Endometrial microvascular endothelial cells (primary cell): ENCODE results near the gene NDUFA7. TPM values are rescaled to one million over a fixed set of nuclear protein-coding genes. Genes with fewer than 3 reads are reported as not detected.
"Not testable (repeated sequence)": the region's sequence is repeated elsewhere in the genome, so short reads cannot be mapped to it uniquely, and the experiment has no call there.

Source experiments
- in situ Hi-C: cut with HindIII; loops from 2 replicates; pipeline ENCODE4 v1.10.0; 2017; ENCODE audit warnings: low sequenced_read_pairs, low pct_unique_long_range_greater_than_20kb; ENCODE audit errors: inconsistent ontology term
- total RNA-seq: library from RNA; depleted of rRNA; stranded (reverse); fragments of >200 nt; gene quantifications from one replicate; pipeline ENCODE4 v1.2.3, GENCODE V29; 2015; ENCODE audit errors: inconsistent ontology term

NDUFA7 gene
- total RNA-seq, 1 donor from 2014 or later: 62.7 TPM

- in situ Hi-C loops: no loop called here
Measured at GRCh38 chr19:8342684-8343482, 21.7 kb upstream of the NDUFA7 start, which contains the start of gene KANK3. Gene KANK3 (minus strand): TSS chr19:8343262. CDS start chr19:8337828, 5,434 bp downstream.

DNA sequence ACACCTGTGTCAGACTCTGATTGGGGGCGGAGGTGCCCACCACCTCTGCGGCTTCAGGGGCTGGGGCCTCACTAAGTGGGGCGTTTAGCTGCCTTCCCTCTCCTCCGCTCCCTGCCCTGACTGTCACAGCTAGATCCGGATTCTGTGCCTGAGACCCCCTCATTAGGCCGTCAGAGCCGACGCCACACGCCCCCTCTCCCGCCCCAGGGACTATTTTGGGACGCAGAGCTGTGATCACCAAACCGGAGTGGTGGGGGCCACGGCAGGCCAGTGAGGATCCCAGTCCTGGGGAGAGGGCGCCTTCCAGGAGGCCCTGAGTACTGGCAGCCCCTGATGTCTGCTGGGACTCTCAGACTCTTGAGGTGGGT, 21.1 kb upstream of the NDUFA7 start:
- in situ Hi-C loops: no loop called here

DNA sequence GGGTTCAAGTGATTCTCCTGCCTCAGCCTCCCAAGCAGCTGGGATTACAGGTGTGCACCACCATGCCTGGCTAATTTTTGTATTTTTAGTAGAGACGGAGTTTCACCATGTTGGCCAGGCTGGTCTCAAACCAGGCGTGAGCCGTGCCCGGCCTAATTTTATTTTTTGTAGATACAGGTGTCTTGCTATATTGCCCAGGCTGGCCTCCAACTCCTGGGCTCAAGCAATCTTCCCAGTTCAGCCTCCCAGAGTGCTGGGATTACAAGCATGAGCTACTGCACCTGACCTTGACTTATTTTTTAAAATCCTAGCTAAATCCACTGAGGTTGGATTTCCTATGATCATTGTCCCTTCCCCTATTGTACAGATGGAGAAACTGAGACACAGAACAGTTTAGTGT, 20.3 kb upstream of the NDUFA7 start:
- in situ Hi-C loops: not testable (repeated sequence)

DNA sequence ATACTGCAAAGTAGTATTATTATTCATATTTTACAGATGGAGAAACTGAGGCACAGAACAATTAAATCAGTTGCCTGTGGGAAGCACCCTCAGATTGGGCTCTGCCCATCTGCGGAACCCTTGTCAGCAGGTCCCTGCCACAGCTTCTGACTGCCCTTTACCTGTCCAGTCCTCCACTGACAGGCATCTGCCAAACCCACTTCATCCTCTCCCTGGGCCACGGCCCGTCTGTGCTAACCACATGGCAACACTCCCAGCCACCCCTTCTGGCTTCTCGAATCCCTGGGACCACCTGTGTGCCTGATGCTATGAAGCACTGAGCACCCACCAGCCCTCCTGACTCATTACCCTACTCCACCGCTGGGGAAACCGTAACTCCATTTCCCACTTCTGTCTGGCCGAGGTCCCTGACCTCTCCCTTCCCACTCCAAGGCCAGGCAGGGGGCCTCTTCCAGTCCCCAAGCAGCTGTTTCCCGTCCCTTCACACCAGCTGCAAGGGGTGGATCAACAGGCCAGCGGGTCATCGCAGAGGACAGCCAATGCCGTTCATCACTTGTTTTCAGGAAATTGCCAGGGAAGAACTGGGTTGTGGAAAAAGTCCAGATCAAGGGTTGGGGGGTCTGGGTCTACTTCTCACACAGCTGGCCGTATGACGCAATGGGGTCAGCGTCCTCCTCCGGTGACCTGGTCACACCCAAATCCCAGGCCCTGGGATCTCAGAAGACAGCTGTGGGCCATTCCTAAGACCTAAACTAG, 19.3 kb upstream of the NDUFA7 start:
- in situ Hi-C loops: no loop called here

GRCh38 chr19:8338835-8339234, 17.7 kb upstream of the NDUFA7 start:
- in situ Hi-C loops: no loop called here

DNA sequence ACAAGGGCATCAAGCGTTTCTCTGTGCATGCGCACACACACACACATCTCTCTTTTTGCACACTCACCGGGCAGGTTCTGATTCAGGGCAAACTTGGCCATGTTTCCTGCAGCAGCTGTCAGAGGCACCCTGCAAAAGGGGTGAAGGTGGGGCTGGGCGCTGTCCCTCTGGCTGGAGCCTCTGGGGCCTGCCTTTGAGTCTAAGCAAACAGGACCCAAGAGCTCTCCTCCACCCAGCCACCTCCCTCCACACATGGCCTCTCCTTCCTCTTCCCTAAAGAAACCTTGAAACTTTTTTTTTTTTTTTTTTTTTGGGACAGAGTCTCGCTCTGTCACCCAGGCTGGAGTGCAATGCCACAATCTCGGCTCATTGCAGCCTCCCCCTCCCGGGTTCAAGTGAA, 16.6 kb upstream of the NDUFA7 start:
- in situ Hi-C loops: no loop called here

DNA sequence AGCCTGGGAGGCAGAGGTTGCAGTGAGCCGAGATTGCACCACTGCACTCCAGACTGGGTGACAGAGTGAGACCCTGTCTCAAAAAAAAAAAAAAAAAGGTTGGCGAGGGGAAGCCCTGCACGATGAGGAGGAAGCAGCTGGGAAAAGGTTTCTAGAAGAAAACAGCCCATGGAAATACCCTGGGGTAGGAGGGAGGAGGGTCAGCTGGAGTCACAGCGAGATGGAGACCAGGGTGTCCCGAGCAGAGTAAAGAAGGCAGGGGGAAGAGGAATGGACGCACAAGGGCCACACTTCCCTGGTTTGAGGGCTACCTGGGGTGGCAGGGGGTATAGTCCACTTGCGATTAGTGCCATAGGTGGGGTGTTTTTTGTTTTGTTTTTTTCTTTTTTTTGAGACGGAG, 15.5 kb upstream of the NDUFA7 start:
- in situ Hi-C loops: no loop called here

- in situ Hi-C loops: no loop called here
Measured at GRCh38 chr19:8336072-8336569, 14.9 kb upstream of the NDUFA7 start.

DNA sequence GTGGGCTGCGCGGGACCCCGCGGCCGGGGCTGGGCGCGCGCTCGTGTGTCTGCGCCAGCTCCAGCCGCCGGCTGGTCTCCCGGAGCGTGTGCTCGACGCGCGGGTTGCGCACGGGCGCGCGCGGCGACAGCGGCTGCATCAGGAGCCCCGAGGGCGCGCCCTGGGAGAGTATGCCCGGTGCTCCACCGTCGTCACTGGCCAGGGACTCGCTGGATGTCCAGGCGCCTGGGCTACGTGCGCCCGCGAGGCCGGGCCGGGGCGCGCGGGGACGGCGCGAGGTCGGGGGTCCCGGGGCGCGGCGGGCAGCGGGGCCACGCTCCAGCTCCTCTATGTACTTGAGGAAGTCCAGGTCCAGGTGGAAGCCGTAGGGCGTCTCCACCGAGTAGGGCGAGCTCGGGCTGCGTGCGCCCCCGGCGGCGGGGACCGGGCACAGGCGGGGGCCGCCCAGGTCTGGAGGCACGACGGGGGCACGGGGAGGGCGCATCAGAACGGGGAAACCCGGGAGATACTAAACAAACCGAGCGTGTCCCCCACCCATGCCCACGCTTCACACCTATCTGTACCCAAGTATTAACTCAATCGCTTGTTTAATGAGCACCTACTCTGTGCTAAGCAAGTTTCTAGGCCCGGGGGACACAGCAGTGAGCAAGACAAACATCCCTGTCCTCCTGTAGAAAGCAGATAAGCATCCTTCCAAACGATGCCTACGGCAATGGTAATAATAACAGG, 14.3 kb upstream of the NDUFA7 start:
- in situ Hi-C loops: no loop called here

DNA sequence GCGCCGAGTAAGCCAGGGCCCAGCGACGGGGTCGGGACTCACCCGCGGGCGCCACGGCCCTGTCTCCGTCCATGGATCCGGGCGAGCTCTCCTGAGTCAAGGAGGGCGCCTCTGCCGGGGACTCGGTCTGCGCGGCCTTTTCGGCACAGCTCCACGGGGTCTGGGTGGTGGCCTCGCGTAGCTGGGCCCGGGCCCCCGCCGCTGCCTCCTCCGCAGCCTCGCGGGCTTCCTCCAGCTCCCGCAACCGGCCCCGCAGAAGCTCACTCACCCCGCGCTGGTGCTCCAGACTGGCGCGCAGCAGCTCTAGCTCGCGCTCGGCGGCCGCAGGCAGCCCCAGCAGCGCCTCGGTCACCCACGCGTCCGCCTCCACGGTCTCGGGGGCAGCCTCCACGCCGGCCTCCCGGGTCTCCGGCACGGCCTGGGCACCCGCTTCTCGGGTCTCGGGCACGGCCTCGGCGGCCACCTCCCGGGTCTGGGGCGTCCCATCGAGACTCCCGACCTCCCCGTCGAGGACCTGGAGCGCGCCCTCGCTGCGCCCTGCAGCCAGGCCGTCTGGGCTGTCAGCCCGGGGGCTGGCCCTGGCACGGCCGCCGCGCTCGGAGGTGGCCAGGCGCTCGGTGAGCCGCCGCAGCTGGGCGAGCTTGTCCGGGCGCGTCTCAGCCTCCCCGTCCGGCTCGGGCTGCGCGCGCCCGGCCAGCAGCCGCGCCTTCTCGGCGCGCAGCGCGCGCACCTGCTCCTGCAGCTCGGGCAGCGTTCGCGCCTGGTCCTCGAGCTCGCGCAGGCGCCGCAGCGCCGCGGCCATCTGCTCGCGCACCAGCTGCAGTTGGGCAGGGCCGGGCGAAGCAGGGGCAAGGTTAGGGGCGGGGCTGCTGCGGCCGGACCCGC, 13.5 kb upstream of the NDUFA7 start:
- in situ Hi-C loops: no loop called here

GRCh38 chr19:8333767-8334457, 12.7 kb upstream of the NDUFA7 start:
- in situ Hi-C loops: no loop called here

DNA sequence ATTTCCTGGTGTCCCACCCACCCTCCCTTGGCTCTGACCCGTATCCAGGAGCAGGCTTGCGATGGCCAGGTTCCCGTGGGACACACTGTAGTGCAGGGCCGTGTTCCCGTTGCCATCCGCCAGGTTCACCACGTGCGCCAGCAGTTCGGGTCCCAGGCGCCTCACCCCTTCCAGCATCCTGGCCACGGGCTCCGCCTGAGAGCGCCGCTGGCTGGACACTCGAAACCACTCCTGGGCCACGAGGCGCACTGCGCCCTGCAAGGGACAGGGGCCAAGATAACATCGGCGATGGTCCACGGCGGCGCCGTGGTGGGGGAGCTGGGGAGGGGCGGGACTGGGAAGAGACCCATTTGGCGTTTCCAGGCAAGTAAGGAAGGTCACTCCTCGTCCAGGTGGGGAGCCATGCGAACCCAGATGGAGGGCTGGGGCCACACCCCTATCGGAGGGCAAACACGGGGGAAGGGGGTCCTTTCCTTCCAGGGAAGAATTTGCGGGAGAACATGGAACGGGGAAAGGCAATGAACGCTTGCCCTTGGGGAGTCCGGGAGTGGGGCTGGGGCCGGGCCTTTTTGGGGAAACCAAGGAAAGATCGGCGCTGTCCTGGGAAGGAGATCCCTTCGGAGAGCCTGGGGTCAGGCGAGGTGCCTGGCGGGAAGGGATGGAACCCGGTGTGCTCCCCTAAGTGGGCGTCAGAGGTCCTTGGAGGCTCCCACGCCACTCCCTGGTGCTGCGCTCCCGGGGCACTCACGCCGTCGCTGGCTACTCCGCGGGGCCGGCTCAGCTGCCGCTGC, 12.0 kb upstream of the NDUFA7 start:
- in situ Hi-C loops: no loop called here

DNA sequence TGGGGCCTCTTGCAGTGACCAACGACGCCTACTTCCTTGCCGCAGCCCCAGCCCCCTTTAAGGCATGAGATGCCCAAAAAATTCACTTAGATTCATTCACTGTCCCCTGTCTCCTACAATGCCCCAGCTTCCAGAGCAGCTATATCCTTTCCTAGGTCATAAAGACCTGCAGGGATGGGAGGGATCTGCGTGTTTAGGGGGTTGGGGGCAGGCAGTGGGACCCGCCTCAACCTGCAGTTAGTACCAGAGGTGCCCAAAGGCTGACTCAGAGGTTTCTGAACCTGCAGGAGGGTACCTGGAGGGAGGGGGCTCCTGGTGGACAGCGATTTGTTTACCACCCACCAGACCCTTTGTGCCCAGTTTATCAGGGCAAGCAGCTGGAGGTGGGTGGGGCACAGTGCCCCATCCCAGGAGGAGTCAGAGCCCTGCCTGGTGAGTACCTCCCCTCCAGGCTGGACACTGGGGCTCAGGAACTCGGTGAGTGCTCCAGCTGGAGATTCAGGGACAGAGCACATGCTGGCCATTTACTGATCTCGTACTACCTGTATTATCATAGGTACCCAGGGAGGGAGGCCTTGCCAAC, 10.2 kb upstream of the NDUFA7 start:
- in situ Hi-C loops: no loop called here

GRCh38 chr19:8329996-8330395, 8.8 kb upstream of the NDUFA7 start:
- in situ Hi-C loops: no loop called here

DNA sequence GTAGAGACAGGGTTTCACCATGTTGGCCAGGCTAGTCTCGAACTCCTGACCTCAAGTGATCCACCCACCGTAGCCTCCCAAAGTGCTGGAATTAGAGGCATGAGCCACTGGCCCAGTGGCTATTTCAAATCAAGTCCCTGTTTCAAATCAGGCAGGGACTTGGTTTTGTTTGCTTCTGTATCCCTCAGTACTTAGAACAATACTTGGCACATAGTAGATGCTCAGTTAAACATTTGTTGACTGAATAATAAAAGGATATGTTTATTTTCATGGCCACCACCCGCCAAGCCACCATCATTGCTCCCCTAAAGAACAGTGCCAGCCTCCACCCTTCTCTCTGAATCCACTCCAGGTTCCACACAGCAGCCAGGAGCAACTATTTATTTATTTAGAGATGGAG, 4.3 kb upstream of the NDUFA7 start:
- in situ Hi-C loops: no loop called here

DNA sequence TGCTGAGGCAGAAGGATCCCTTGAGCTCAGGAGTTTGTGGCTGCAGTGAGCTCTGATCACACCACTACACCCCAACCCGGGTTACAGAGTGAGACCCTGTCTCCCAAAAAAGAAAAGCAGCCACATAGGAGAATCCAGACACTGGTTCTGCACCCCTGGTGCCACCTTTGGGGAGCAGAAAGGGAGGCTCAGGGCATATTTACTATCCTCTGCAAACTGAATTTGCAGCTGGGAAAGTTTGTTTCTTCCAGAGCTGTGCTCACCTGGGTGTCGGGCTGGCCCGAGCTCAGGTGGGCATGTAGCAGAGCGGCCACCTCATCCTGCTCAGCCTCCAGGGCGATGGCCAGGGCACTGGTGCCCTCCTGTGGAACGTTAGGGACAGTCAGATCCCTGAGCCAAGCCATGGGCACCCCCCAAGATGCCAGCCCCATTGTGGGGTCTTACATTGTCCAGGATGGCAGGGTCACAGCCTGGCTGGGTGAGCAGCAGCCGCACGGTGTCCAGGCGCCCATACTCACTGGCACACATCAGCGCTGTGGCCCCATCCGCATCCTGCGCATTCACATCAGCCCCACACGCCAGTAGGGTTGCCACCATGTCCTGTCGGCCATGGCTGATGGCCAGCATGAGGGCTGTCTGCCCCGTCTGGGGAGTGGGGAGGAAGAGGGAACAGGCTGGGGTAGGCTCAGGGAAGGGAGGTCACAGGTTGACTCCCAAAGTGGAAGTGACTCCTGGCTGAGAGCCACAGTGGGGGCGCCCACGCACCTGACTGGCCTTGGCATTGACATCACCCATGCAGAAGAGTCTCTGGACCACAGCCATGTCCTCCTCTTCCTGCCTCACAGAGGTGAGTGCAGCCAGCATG, 3.2 kb upstream of the NDUFA7 start:
- in situ Hi-C loops: no loop called here
